Lower leg skin (tissue), 4 donors: ENCODE data around the gene ACKR2. TPM values are rescaled to one million over a fixed set of nuclear protein-coding genes. Genes with fewer than 3 reads are reported as not detected.
"Not testable (repeated sequence)": the region's sequence is repeated elsewhere in the genome, so short reads cannot be mapped to it uniquely, and the experiment has no call there.

Source experiments
- DNase-seq, 2 donors: peaks; one replicate each; pipeline ENCODE4 v3.0.0-alpha.2; 2019; ENCODE audit warnings: low spot score in 2 of 2
- H3K4me3 ChIP-seq: fragments of 200-600 bp; sonication (generic); 2 replicates; pipeline ENCODE4 v1.5.1; 2017; ENCODE audit warnings: mild to moderate bottlenecking, low read depth; ENCODE audit not compliant: poor library complexity, severe bottlenecking
- POLR2A ChIP-seq, 2 donors: fragments of 450-650 bp; IDR thresholded peaks; one replicate each; pipeline ENCODE4 v1.6.1; 2016 to 2017; ENCODE audit warnings: antibody characterized with exemption in 2 of 2, mild to moderate bottlenecking in 1 of 2, moderate library complexity in 1 of 2
- WGBS, 2 donors: methylation state at CpG; one replicate each; pipeline ENCODE4 v1.1.5; 2018; 5-methylcytosine and 5-hydroxymethylcytosine counted together
- intact Hi-C: fragments of 100-400 bp; cut with DNase I; formaldehyde crosslinking; loops from one replicate; pipeline ENCODE4 v1.15.0; 2023; ENCODE audit warnings: low total_unique reads
- total RNA-seq, 4 donors: library from RNA; depleted of rRNA; stranded (reverse); fragments of >200 nt; gene quantifications; one replicate each; pipeline ENCODE4 v1.1.0, GENCODE V29; 2016
- TF ChIP-seq, protein P1 (sequence below), 3 donors: fragments of 450-650 bp; IDR thresholded peaks; one replicate each; pipeline ENCODE4 v1.5.1; 2016; ENCODE audit warnings: antibody characterized with exemption in 3 of 3, mild to moderate bottlenecking in 3 of 3, moderate library complexity in 2 of 3

ACKR2 gene
- total RNA-seq, 4 donors from 2014 or later, result 3.7 to 6.3 (median 4.5) TPM

DNA sequence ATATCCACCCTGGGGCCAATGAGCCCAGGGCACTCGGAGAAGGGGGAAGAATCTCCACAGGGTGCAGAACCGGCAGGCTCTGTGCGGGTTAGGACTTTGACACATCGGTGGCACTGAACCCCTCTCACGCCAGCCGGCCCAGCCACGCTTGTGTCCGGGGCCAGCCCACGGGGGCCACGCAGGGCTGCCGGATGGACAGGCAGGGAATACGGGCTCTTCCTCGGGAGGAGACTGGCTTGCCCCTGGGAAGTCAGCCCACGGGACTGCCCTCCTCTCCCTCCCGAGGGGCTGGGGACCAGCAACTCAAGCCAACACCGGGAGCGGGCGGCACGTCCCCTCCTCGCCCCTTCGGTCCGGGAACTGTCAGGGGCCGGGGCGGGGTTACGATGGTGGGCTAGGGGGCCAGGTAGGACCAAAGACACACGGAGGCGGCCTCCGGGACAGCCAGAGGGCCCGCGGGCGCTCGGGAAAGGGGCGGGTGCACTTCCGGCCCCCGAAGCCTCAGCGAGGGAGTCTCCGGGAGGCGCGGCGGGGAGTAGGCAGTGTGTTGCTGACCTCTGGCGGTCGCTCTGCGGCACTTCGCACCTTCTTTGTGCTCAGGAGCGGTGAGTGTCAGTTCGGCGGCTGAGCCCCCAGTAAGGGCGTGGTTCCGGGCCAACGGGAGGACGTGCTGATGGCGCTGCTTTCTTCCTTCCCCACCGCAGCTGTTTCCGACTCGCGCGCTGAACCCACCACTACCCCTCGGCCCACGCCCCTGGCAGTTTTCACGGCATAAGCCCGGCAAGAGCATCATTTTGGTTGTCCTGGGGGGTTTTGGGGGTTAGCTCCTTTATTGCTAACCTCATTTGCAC lies 71.6 kb downstream of the ACKR2 start:
- peak; percentile 77 to 97 for DNase-seq
- peak overlapping the region; percentile 43 for H3K4me3 ChIP-seq
- intact Hi-C loops, result loop anchor here (5.0 kb wide), 2 partner anchors 54 to 99 kb away; no protein-coding TSS in a partner anchor
- TF ChIP-seq, protein P1, sequence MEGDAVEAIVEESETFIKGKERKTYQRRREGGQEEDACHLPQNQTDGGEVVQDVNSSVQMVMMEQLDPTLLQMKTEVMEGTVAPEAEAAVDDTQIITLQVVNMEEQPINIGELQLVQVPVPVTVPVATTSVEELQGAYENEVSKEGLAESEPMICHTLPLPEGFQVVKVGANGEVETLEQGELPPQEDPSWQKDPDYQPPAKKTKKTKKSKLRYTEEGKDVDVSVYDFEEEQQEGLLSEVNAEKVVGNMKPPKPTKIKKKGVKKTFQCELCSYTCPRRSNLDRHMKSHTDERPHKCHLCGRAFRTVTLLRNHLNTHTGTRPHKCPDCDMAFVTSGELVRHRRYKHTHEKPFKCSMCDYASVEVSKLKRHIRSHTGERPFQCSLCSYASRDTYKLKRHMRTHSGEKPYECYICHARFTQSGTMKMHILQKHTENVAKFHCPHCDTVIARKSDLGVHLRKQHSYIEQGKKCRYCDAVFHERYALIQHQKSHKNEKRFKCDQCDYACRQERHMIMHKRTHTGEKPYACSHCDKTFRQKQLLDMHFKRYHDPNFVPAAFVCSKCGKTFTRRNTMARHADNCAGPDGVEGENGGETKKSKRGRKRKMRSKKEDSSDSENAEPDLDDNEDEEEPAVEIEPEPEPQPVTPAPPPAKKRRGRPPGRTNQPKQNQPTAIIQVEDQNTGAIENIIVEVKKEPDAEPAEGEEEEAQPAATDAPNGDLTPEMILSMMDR (IDR thresholded peaks at IDR 0.05), result peak in 1 of 3 donors; percentile 14
- TF ChIP-seq POLR2A (IDR thresholded peaks at IDR 0.05), result no peak
- 4 to 6% methylated on average over 30 to 56 of the region's 61 CpGs for WGBS, 2 donors

DNA sequence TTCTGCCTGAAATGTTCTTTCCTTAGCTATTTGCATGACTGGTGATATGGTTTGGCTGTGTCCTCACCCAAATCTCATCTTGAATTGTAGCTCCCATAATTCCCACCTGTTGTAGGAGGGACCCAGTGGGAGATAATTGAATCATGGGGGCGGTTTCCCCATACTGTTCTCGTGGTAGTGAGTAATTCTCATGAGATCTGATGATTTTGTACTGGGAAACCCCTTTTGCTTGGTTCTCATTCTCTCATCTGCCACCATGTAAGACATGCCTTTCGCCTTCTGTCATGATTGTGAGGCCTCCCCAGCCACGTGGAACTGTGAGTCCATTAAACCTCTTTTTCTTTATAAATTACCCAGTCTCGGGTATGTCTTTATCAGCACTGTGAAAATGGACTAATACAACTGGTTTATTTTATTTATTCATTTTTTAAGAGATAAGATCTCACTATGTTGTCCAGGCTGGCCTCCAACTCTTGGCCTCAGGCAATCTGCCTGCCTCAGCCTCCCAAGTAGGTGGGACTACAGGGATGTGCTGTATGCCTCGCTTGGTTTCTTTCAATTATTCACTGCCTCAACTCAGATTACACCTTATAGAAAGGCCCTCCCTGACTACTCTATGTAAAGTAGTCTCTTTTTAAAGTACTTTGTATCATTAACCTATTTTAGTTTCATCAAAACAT lies 74.1 kb downstream of the ACKR2 start:
- intact Hi-C loops, result loop anchor here (5.0 kb wide), 2 partner anchors 56 to 101 kb away; no protein-coding TSS in a partner anchor
- 75 to 77% methylated on average over 6 of the region's 6 CpGs for WGBS, 2 donors
- peak in 1 of 2 donors; percentile 28 for DNase-seq
- not testable (repeated sequence) for H3K4me3 ChIP-seq

DNA sequence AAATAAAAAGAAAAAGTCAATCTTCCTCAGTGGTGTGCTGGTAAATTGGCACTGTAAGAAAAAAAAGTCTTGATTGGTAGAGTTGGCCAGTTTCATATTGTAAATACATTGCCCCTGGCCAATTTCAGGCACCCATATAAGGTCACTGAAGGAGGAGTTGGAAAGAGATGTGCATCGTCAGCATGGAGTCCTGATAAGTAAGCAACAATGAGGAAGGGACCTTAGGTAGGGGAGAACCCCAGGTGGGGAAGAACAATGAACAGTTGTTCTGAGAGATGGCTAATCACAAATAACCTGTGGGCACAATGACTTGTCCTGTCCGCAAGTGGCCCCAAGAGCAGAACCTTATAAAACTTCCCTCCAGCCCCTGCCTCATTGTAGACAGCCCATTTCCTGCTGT lies 75.1 kb downstream of the ACKR2 start:
- 68 to 75% methylated on average over 2 of the region's 2 CpGs for WGBS, 2 donors
- DNase-seq, result no peak
- TF ChIP-seq, protein P1 (IDR thresholded peaks at IDR 0.05), result no peak
- TF ChIP-seq POLR2A (IDR thresholded peaks at IDR 0.05), result no peak
- H3K4me3 ChIP-seq, result no peak overlapping the region
- intact Hi-C loops, result loop anchor here (5.0 kb wide), 2 partner anchors 57 to 102 kb away; no protein-coding TSS in a partner anchor

DNA sequence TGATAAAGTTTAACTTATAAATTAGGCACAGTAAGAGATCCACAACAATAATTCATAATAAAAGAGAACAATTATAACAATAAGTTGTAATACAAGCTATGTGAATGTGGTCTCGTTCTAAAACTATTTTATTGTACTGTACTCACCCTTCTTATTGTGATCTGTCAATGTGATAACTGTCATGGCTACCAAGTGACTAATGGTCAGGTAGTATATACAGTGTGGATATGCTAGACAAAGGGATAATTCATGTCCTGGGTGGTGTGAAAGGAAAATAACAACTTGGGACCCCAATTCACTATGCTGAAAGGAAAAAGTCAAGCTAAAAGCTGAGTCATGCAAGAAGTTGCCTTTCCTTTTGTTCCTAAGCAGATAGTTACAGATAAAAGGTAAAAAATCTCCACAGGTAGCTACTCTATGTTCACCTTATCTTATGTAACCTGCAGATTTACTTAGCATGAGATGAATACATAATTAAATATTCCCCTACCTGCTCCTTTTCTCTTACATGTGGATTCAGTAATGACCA lies 77.1 kb downstream of the ACKR2 start:
- intact Hi-C loops, result no loop called here
- no peak for TF ChIP-seq POLR2A (IDR thresholded peaks at IDR 0.05)
- TF ChIP-seq, protein P1 (IDR thresholded peaks at IDR 0.05), result no peak
- 60 to 64% methylated on average over 1 of the region's 1 CpG for WGBS, 2 donors
- DNase-seq, result no peak
- H3K4me3 ChIP-seq, result no peak overlapping the region

DNA sequence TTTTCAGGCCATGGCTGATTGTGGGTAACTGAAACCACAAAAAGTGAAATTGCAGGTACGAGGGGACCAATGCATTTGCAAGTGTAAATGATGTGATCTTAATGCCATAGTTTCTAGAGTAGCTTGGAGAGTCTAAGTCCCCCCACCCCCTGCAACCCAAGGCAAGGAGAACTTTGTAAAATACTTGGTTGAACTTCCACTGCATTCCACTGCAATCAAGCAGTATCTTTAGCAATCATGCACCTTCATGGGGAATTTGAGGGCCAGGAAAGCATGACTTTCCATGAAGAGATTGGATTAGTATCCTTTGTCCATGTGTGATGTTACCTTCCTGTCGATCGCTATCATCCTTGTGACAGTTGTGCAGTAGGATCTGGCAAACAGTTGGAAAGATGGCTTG lies 77.8 kb downstream of the ACKR2 start:
- intact Hi-C loops, result no loop called here
- H3K4me3 ChIP-seq, result no peak overlapping the region
- DNase-seq, result no peak
- 85 to 88% methylated on average over 3 of the region's 3 CpGs for WGBS, 2 donors
- TF ChIP-seq POLR2A (IDR thresholded peaks at IDR 0.05), result no peak
- TF ChIP-seq, protein P1 (IDR thresholded peaks at IDR 0.05), result no peak

DNA sequence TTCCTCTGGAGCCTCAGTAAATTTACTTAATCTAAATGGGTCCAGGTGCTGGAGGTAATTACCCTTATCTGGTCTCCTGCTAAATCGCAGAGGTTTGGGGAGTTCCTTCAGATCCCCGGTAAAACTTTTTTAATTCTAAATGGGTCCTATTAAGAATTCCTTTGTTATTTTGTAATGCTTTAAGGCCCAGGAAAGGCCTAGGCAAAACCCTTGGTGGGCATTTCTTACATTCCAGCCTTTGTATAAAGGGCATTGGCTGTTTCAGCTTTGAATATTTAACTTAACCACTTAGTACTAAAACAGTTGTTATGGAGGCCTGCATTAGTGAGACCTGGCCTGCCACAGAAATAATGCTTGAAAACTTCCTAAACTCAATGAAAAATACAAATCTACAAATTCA lies 81.8 kb downstream of the ACKR2 start:
- intact Hi-C loops, result no loop called here
- 74 to 86% methylated on average over 2 of the region's 2 CpGs for WGBS, 2 donors
- no peak for DNase-seq
- no peak overlapping the region for H3K4me3 ChIP-seq
- no peak for TF ChIP-seq POLR2A (IDR thresholded peaks at IDR 0.05)
- TF ChIP-seq, protein P1 (IDR thresholded peaks at IDR 0.05), result no peak
